Liver (tissue), 9 donors: Measurements from ENCODE around the gene PDE1C. TPM values are rescaled to one million over a fixed set of nuclear protein-coding genes. Genes with fewer than 3 reads are reported as not detected.

Source experiments
- DNase-seq: peaks from one replicate; pipeline ENCODE4 v3.0.0-alpha.2; 2017; ENCODE audit warnings: low spot score
- H3K27ac ChIP-seq, 2 donors: one replicate each; pipeline ENCODE4 v1.7.0; 2013; ENCODE audit warnings: inconsistent platforms in 2 of 2, low read length in 2 of 2, control low read depth in 1 of 2, low read depth in 1 of 2, mild to moderate bottlenecking in 1 of 2
- H3K27me3 ChIP-seq, 4 donors: one replicate each; pipeline versions ENCODE4 v1.6.1 to v1.7.0; 2013; ENCODE audit warnings: low read length in 3 of 4, inconsistent platforms in 1 of 4, mild to moderate bottlenecking in 1 of 4, moderate library complexity in 1 of 4; ENCODE audit not compliant: control insufficient read depth in 4 of 4, insufficient read depth in 4 of 4
- H3K36me3 ChIP-seq, 4 donors: one replicate each; pipeline versions ENCODE4 v1.6.1 to v1.7.0; 2013; ENCODE audit warnings: low read length in 3 of 4, mild to moderate bottlenecking in 3 of 4, low read depth in 1 of 4, moderate library complexity in 1 of 4; ENCODE audit not compliant: control insufficient read depth in 4 of 4, insufficient read depth in 3 of 4
- H3K4me1 ChIP-seq, 4 donors: one replicate each; pipeline versions ENCODE4 v1.6.1 to v1.7.0; 2013; ENCODE audit warnings: low read length in 3 of 4, mild to moderate bottlenecking in 3 of 4, moderate library complexity in 1 of 4; ENCODE audit not compliant: control insufficient read depth in 4 of 4, insufficient read depth in 4 of 4
- H3K4me3 ChIP-seq, 3 donors: one replicate each; pipeline versions ENCODE4 v1.6.1 to v1.7.0; 2013; ENCODE audit warnings: low read length in 3 of 3, control low read depth in 1 of 3, low read depth in 1 of 3, mild to moderate bottlenecking in 1 of 3
- H3K9ac ChIP-seq, 2 donors: one replicate each; pipeline ENCODE4 v1.7.0; 2013; ENCODE audit warnings: low read length in 2 of 2, mild to moderate bottlenecking in 2 of 2, moderate library complexity in 2 of 2, control low read depth in 1 of 2, low read depth in 1 of 2
- H3K9me3 ChIP-seq, 4 donors: one replicate each; pipeline versions ENCODE4 v1.6.1 to v1.7.0; 2013; ENCODE audit warnings: low read length in 3 of 4; ENCODE audit not compliant: control insufficient read depth in 4 of 4
- ATF3 ChIP-seq: IDR thresholded peaks from 2 replicates; pipeline ENCODE4 v1.6.1; 2016; ENCODE audit warnings: antibody characterized with exemption
- CTCF ChIP-seq: fragments of 150-350 bp; IDR thresholded peaks from 2 replicates; pipeline ENCODE4 v1.5.1; 2017; ENCODE audit warnings: improper control_type of control experiment, low read depth, low read length; ENCODE audit not compliant: missing input control
- EGR1 ChIP-seq, 2 donors: IDR thresholded peaks; 2 replicates each; pipeline ENCODE4 v1.6.1; 2016 to 2018; ENCODE audit warnings: antibody characterized with exemption in 2 of 2, low read depth in 2 of 2
- FOXA1 ChIP-seq: IDR thresholded peaks from 2 replicates; pipeline ENCODE4 v1.6.1; 2016; ENCODE audit warnings: antibody characterized with exemption
- FOXA2 ChIP-seq: IDR thresholded peaks from 2 replicates; pipeline ENCODE4 v1.6.1; 2016; ENCODE audit warnings: antibody characterized with exemption
- GABPA ChIP-seq, 2 donors: IDR thresholded peaks in 1 of 2; conservative IDR thresholded peaks in 1 of 2; 2 replicates each; pipeline ENCODE4 v1.6.1; 2016; ENCODE audit warnings: antibody characterized with exemption in 2 of 2, mild to moderate bottlenecking in 1 of 2, moderate library complexity in 1 of 2
- HNF4A ChIP-seq, 2 donors: conservative IDR thresholded peaks; 2 replicates each; pipeline ENCODE4 v1.6.1; 2016; ENCODE audit warnings: antibody characterized with exemption in 2 of 2, mild to moderate bottlenecking in 2 of 2
- HNF4G ChIP-seq: IDR thresholded peaks from 2 replicates; pipeline ENCODE4 v1.6.1; 2016; ENCODE audit warnings: antibody characterized with exemption
- JUND ChIP-seq, 2 donors: IDR thresholded peaks; 2 replicates each; pipeline ENCODE4 v1.6.1; 2016; ENCODE audit warnings: antibody characterized with exemption in 2 of 2
- NR2F2 ChIP-seq: IDR thresholded peaks from 2 replicates; pipeline ENCODE4 v1.6.1; 2016; ENCODE audit warnings: antibody characterized with exemption
- RAD21 ChIP-seq, 2 donors: IDR thresholded peaks; 2 replicates each; pipeline ENCODE4 v1.6.1; 2016; ENCODE audit warnings: antibody characterized with exemption in 2 of 2, mild to moderate bottlenecking in 2 of 2
- RXRA ChIP-seq, 2 donors: IDR thresholded peaks; 2 replicates each; pipeline ENCODE4 v1.6.1; 2017 to 2018; ENCODE audit warnings: antibody characterized with exemption in 2 of 2, mild to moderate bottlenecking in 1 of 2
- SP1 ChIP-seq: IDR thresholded peaks from 2 replicates; pipeline ENCODE4 v1.6.1; 2018; ENCODE audit warnings: antibody characterized with exemption, mild to moderate bottlenecking
- TAF1 ChIP-seq: conservative IDR thresholded peaks from 2 replicates; pipeline ENCODE4 v1.6.1; 2016; ENCODE audit warnings: antibody characterized with exemption, mild to moderate bottlenecking
- YY1 ChIP-seq: IDR thresholded peaks from 2 replicates; pipeline ENCODE4 v1.6.1; 2016; ENCODE audit warnings: antibody characterized with exemption, mild to moderate bottlenecking
- WGBS: extraction: QIAGEN DNeasy Blood & Tissue Kit; methylation state at CpG from one replicate; pipeline ENCODE4 v1.1.7; 2013; 5-methylcytosine and 5-hydroxymethylcytosine counted together
- polyA plus RNA-seq, 2 donors: library from polyadenylated mRNA; stranded (reverse) in 1 of 2; unstranded in 1 of 2; fragments of 200-250 nt in 1 of 2; fragments of >200 nt in 1 of 2; fragmentation: Nextera tagmentation in 1 of 2; extraction: Ambion mirVana in 1 of 2; gene quantifications; one replicate each; pipeline versions ENCODE4 v1.2.1 to v1.2.3, GENCODE V29; 2013 to 2015
- total RNA-seq, 2 donors: library from RNA; depleted of rRNA; stranded (reverse); fragments of >200 nt; gene quantifications; one replicate each; pipeline ENCODE4 v1.2.3, GENCODE V29; 2014
- TF ChIP-seq, protein P1 (sequence below): IDR thresholded peaks from 2 replicates; pipeline ENCODE4 v1.6.1; 2016; ENCODE audit warnings: antibody characterized with exemption
- TF ChIP-seq, protein P2 (sequence below): IDR thresholded peaks from 2 replicates; pipeline ENCODE4 v1.6.1; 2016; ENCODE audit warnings: antibody characterized with exemption, mild to moderate bottlenecking
- donor health status: healthy.
- donor health status: healthy.
- donor health status: healthy.
- donor health status: healthy.
- donor health status: healthy.

The PDE1C gene
- total and polyA plus RNA-seq, 4 donors: 0.05 to 0.92 (median 0.47) TPM; not detected in 1

GRCh38 chr7:31953432-31953831 lies 116.8 kb downstream of the PDE1C start (continued):
- TF ChIP-seq CTCF (no peak), HNF4A (conservative IDR thresholded peaks at IDR 0.05) (no peak), RXRA (IDR thresholded peaks at IDR 0.05) (no peak)
- TF ChIP-seq, protein P1, sequence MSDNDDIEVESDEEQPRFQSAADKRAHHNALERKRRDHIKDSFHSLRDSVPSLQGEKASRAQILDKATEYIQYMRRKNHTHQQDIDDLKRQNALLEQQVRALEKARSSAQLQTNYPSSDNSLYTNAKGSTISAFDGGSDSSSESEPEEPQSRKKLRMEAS: no peak

DNA sequence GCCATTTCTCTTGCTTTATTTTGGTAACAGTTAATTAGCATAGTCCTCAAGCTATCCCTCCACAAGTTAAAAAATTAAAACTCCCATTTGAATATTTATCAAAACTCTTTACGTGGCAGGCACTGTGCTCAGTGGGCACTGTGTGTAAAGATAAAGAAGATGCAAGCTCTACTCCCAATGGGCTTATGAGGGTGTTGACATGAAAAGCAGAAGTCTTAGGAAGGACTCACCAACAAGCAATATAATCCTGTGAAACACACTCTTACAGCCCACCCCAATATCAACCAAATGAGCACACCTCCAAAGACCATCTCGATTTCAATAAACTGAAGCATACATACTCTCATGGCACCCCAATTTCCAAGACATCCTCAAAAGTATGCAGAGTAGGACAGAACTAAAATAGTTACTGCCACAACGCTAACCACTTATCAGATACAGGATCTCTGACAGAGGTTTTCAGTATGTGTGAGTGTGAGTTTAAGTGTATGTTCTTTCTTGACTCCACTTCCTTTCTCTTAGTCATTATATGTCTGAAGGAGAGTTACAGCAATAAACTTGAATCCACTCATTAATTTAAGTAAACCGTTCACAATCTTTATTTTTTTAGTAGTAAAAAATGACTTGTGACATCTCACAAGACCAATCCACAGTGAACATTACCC lies 120.0 kb downstream of the PDE1C start:
- no peak for DNase-seq
- Histone ChIP-seq H3K27me3 (no peaks in the 10 kb centered on the region), H3K9ac (no peak overlapping the region), H3K4me1 (no peaks in the 10 kb centered on the region), H3K27ac (no peak overlapping the region), H3K4me3 (no peak overlapping the region), H3K9me3 (peaks cover 0 to 4% (median 0%) of the 10 kb centered on the region in 4 donors), H3K36me3 (no peaks in the 10 kb centered on the region)
- TF ChIP-seq EGR1 (IDR thresholded peaks at IDR 0.05; ENCODE audit: low read depth in 2 of 2) (no peak), TAF1 (no peak), SP1 (no peak), JUND (IDR thresholded peaks at IDR 0.05) (no peak), RAD21 (IDR thresholded peaks at IDR 0.05) (no peak), NR2F2 (no peak), YY1 (no peak), FOXA2 (no peak), GABPA (IDR thresholded peaks at IDR 0.05 in 1 of 2, conservative IDR thresholded peaks at IDR 0.05 in 1 of 2) (no peak)
- TF ChIP-seq, protein P1: no peak
- 80% methylated on average over 4 of the region's 4 CpGs for WGBS

DNA sequence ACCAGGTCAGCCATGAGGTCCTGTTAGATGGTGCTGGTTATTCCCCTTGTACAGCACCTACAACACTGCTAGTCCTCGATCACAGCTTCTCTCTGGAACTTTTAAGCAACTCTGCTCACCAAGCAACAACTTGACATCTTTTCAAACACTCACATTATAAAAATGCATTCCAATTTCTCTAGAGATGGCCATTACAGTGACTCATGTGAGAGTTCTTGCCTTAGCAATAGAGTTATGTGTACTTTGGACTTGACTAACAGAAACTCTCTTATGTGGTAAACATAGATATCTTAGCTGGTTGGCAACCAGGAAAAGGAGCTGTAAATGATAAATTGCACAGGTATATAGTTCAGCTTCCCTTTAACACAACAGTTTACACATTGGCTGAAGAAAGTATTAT lies 122.2 kb downstream of the PDE1C start:
- no peak for DNase-seq
- H3K27me3 ChIP-seq: no peaks in the 10 kb centered on the region
- H3K27ac ChIP-seq: no peak overlapping the region
- 68% methylated on average over 1 of the region's 1 CpG for whole genome bisulfite sequencing
- H3K4me3 ChIP-seq: no peak overlapping the region
- peaks cover 0 to 4% (median 0%) of the 10 kb centered on the region in 4 donors for H3K9me3 ChIP-seq
- H3K9ac ChIP-seq: no peak overlapping the region
- no peaks in the 10 kb centered on the region for H3K4me1 ChIP-seq
- TF ChIP-seq HNF4A (conservative IDR thresholded peaks at IDR 0.05) (peak; percentile 12 to 25), RAD21 (IDR thresholded peaks at IDR 0.05) (no peak)
- H3K36me3 ChIP-seq: no peaks in the 10 kb centered on the region

DNA sequence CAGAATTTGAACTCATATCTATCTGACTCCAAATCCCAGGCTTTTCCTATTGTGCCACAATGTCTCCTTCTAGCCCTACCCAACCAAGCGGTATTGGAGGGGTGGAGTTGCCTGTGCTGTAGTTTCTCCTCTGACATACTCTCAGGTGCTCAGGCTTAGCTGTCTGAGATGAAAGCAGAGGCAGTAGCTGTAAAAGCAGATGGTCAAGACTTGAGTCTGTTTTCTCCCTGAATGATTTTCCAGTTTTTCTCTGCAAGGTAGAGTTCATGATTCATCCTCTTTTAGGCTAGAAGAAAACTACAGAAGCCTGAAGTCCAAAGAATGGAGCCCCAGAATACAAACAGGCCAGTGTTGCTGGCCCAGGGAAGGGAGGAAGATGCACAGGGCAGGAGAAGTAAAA lies 130.0 kb downstream of the PDE1C start:
- no peak for TF ChIP-seq FOXA1
- no peak for TF ChIP-seq ATF3
- TF ChIP-seq, protein P2, sequence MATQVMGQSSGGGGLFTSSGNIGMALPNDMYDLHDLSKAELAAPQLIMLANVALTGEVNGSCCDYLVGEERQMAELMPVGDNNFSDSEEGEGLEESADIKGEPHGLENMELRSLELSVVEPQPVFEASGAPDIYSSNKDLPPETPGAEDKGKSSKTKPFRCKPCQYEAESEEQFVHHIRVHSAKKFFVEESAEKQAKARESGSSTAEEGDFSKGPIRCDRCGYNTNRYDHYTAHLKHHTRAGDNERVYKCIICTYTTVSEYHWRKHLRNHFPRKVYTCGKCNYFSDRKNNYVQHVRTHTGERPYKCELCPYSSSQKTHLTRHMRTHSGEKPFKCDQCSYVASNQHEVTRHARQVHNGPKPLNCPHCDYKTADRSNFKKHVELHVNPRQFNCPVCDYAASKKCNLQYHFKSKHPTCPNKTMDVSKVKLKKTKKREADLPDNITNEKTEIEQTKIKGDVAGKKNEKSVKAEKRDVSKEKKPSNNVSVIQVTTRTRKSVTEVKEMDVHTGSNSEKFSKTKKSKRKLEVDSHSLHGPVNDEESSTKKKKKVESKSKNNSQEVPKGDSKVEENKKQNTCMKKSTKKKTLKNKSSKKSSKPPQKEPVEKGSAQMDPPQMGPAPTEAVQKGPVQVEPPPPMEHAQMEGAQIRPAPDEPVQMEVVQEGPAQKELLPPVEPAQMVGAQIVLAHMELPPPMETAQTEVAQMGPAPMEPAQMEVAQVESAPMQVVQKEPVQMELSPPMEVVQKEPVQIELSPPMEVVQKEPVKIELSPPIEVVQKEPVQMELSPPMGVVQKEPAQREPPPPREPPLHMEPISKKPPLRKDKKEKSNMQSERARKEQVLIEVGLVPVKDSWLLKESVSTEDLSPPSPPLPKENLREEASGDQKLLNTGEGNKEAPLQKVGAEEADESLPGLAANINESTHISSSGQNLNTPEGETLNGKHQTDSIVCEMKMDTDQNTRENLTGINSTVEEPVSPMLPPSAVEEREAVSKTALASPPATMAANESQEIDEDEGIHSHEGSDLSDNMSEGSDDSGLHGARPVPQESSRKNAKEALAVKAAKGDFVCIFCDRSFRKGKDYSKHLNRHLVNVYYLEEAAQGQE: no peak
- no peak for TF ChIP-seq SP1
- TF ChIP-seq HNF4G: no peak
- TF ChIP-seq CTCF: no peak
- no peak for TF ChIP-seq HNF4A (conservative IDR thresholded peaks at IDR 0.05)
- no peak for TF ChIP-seq RXRA (IDR thresholded peaks at IDR 0.05)
- no peak for TF ChIP-seq TAF1
- Histone ChIP-seq H3K4me3 (no peak overlapping the region), H3K27ac (no peak overlapping the region), H3K9ac (no peak overlapping the region), H3K27me3 (no peaks in the 10 kb centered on the region), H3K4me1 (no peaks in the 10 kb centered on the region), H3K36me3 (no peaks in the 10 kb centered on the region), H3K9me3 (no peaks in the 10 kb centered on the region)
- WGBS: 92% methylated on average over 1 of the region's 1 CpG
- DNase-seq: no peak
